ENCODE measurements around the gene STRN4.

GRCh38 chr19:46678110-46678732 lies 68.0 kb downstream of the STRN4 start:
- TF ChIP-seq CTCF (IDR thresholded peaks at IDR 0.05) (no peak), POLR2A (IDR thresholded peaks at IDR 0.05) (no peak)

All from uterus (tissue), 2 donors.